GM20431 (cell line): Measurements from ENCODE around the gene MYO5A.
"Not testable (repeated sequence)": the region's sequence is repeated elsewhere in the genome, so short reads cannot be mapped to it uniquely, and the experiment has no call there.

Experiments
- in situ Hi-C: fragments of 300-500 bp; cut with MseI, MboI; formaldehyde crosslinking; loops from one replicate; pipeline ENCODE4 v1.15.0; 2020; ENCODE audit warnings: low sequenced_read_pairs; ENCODE audit not compliant: unreplicated experiment

MYO5A gene

GRCh38 chr15:52306270-52306669, 222.4 kb downstream of the MYO5A start:
- in situ Hi-C loops: no loop called here

- in situ Hi-C loops: no loop called here
These were observed 225.4 kb downstream of the MYO5A start for GRCh38 chr15:52303093-52303772.

GRCh38 chr15:52301265-52301847, 227.3 kb downstream of the MYO5A start:
- in situ Hi-C loops: no loop called here

- in situ Hi-C loops: no loop called here
These were observed 233.2 kb downstream of the MYO5A start, which contains the start of gene MYO5C for GRCh38 chr15:52295421-52296001. Gene MYO5C, minus strand, starts transcription at chr15:52295804. Its CDS starts 168 bp downstream, at chr15:52295636.

- in situ Hi-C loops: no loop called here
These were observed 233.7 kb downstream of the MYO5A start for GRCh38 chr15:52294881-52295420.

- in situ Hi-C loops: no loop called here
These were observed 235.8 kb downstream of the MYO5A start for GRCh38 chr15:52292780-52293392.

- in situ Hi-C loops: no loop called here
These were observed 237.5 kb downstream of the MYO5A start for GRCh38 chr15:52291204-52291603.

GRCh38 chr15:52290800-52291199, 237.9 kb downstream of the MYO5A start:
- in situ Hi-C loops: no loop called here

GRCh38 chr15:52290329-52290728, 238.4 kb downstream of the MYO5A start:
- in situ Hi-C loops: no loop called here

GRCh38 chr15:52289629-52290081, 239.0 kb downstream of the MYO5A start:
- in situ Hi-C loops: no loop called here

- in situ Hi-C loops: no loop called here
These were observed 239.7 kb downstream of the MYO5A start for GRCh38 chr15:52288986-52289385.

- in situ Hi-C loops: no loop called here
These were observed 240.4 kb downstream of the MYO5A start for GRCh38 chr15:52288051-52288942.

GRCh38 chr15:52287114-52287513, 241.6 kb downstream of the MYO5A start:
- in situ Hi-C loops: no loop called here

GRCh38 chr15:52285941-52286340, 242.7 kb downstream of the MYO5A start:
- in situ Hi-C loops: not testable (repeated sequence)

- in situ Hi-C loops: no loop called here
These were observed 244.5 kb downstream of the MYO5A start for GRCh38 chr15:52284164-52284563.

GRCh38 chr15:52283281-52283680, 245.4 kb downstream of the MYO5A start:
- in situ Hi-C loops: no loop called here

GRCh38 chr15:52282418-52282817, 246.3 kb downstream of the MYO5A start:
- in situ Hi-C loops: no loop called here

GRCh38 chr15:52281085-52282035, 247.3 kb downstream of the MYO5A start:
- in situ Hi-C loops: no loop called here
